BJ (cell line): ENCODE measurements around the gene CBL. TPM values are rescaled to one million over a fixed set of nuclear protein-coding genes. Genes with fewer than 3 reads are reported as not detected.

ENCODE experiments used
- CTCF ChIA-PET: fragments of 350-600 bp; formaldehyde crosslinking; extraction: SDS; loops from one replicate; lab custom pipeline; 2021; ENCODE audit warnings: antibody characterized with exemption, inconsistent platforms; lab: Yijun Ruan, JAX
- POLR2A ChIA-PET: fragments of 300-600 bp; sonication (Branson Sonifier 250); formaldehyde crosslinking; extraction: SDS; loops from one replicate; lab custom pipeline; 2021; ENCODE audit warnings: antibody characterized with exemption; lab: Charles Lee
- DNase-seq: peaks from one replicate; pipeline ENCODE4 v3.0.0-alpha.2; 2011; ENCODE audit warnings: low read depth
- H3K27me3 ChIP-seq: 2 replicates; pipeline ENCODE4 v1.6.0; 2011; ENCODE audit warnings: low read length; ENCODE audit not compliant: control insufficient read depth, insufficient read depth
- H3K36me3 ChIP-seq: 2 replicates; pipeline ENCODE4 v1.5.1; 2011; ENCODE audit warnings: low read length; ENCODE audit not compliant: control insufficient read depth, insufficient read depth
- H3K4me3 ChIP-seq: 2 replicates; pipeline ENCODE4 v1.5.1; 2011; ENCODE audit warnings: low read depth, mild to moderate bottlenecking, control low read depth, low read length
- polyA plus RNA-seq: library from polyadenylated mRNA; depleted of rRNA; stranded (reverse); fragments of >200 nt; gene quantifications from 2 replicates; pipeline ENCODE4 v1.2.3, GENCODE V29; 2011
- TF ChIP-seq, protein P1 (sequence below): IDR thresholded peaks from 2 replicates; pipeline ENCODE4 v1.5.1; 2011; ENCODE audit warnings: low read depth, mild to moderate bottlenecking, control low read depth, inconsistent platforms, low read length, moderate library complexity; ENCODE audit not compliant: insufficient read depth

Gene CBL
- polyA plus RNA-seq, 1 experiment: 9.3 TPM

DNA sequence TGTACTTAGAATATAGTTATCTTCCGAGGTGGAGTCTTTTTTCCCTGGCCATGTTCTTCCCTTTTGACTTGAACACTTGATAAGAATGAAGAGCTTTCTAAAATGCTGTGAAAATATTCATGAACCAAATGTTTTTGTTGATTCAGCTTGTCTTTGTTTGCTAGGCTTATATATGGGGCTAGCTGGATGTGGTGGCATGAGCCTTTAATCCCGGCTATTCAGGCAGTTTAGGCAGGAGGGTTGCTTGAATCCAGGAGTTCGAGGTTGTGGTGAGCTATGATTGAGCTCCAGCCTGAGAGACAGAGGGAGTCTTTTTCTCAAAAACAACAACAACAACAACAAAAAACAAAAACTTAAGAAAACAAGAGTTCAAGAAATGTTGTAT lies 23.1 kb downstream of the CBL start:
- Histone ChIP-seq H3K36me3 (peaks cover 1% of the 10 kb centered on the region; the same call in 1 of the 2 replicates), H3K4me3 (no peak overlapping the region), H3K27me3 (no peaks in the 10 kb centered on the region)
- no peak for DNase-seq
- ChIA-PET POLR2A (no interaction called here), CTCF (interaction anchor here (1.1 to 1.5 kb wide), 2 partner anchors 24 to 32 kb away, joined by 3 to 5 read pairs; partner anchors contain the start of gene CBL)
- TF ChIP-seq, protein P1, sequence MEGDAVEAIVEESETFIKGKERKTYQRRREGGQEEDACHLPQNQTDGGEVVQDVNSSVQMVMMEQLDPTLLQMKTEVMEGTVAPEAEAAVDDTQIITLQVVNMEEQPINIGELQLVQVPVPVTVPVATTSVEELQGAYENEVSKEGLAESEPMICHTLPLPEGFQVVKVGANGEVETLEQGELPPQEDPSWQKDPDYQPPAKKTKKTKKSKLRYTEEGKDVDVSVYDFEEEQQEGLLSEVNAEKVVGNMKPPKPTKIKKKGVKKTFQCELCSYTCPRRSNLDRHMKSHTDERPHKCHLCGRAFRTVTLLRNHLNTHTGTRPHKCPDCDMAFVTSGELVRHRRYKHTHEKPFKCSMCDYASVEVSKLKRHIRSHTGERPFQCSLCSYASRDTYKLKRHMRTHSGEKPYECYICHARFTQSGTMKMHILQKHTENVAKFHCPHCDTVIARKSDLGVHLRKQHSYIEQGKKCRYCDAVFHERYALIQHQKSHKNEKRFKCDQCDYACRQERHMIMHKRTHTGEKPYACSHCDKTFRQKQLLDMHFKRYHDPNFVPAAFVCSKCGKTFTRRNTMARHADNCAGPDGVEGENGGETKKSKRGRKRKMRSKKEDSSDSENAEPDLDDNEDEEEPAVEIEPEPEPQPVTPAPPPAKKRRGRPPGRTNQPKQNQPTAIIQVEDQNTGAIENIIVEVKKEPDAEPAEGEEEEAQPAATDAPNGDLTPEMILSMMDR: no peak

DNA sequence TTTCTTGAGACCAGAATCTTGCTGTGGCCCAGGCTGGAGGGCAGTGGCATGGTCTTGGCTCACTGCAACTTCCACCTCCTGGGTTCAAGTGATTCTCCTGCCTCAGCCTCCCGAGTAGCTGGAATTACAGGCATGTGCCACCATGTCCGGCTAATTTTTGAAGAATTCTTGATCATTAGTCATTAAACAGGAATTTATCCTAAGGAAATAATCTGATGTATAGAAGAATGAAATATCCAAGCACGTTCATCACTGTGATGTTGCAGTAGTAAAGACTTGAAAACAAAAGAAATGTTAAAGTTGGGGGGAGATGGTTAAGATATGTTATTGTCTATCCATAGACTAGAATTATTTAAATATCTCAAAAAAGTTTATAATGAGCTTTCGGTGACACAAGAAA lies 23.6 kb downstream of the CBL start:
- ChIA-PET CTCF (interaction anchor here (1.1 to 1.5 kb wide), 2 partner anchors 24 to 33 kb away, joined by 3 to 5 read pairs; partner anchors contain the start of gene CBL), POLR2A (no interaction called here)
- TF ChIP-seq, protein P1: no peak
- no peak overlapping the region for H3K4me3 ChIP-seq
- no peaks in the 10 kb centered on the region for H3K27me3 ChIP-seq
- DNase-seq: no peak
- H3K36me3 ChIP-seq: peaks cover 1% of the 10 kb centered on the region; the same call in 1 of the 2 replicates

DNA sequence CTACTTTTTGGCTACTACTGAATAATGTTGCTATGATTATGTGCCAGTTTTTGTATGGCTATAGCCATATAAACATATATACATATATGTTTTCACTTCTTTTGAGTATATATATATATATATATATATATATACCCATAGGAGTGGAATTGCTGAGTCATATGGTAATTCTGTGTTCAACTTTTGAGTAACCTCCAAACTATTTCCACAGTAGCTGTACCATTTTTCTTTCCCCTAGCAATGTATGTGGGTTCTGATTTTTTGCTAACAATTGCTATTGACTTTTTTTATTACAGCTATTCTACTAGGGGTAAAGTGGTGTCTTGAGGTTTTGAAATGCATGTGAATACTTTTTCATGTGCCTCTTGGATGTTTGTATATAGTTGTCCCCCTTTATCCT lies 30.4 kb downstream of the CBL start:
- TF ChIP-seq, protein P1: no peak
- POLR2A ChIA-PET: no interaction called here
- Histone ChIP-seq H3K36me3 (no peaks in the 10 kb centered on the region; the same call in 1 of the 2 replicates), H3K27me3 (no peaks in the 10 kb centered on the region), H3K4me3 (no peak overlapping the region)
- no peak for DNase-seq
- CTCF ChIA-PET: interaction anchor here (1.1 to 2.4 kb wide), 4 partner anchors 9 to 134 kb away, joined by 3 to 7 read pairs (median 4); no protein-coding TSS in a partner anchor

DNA sequence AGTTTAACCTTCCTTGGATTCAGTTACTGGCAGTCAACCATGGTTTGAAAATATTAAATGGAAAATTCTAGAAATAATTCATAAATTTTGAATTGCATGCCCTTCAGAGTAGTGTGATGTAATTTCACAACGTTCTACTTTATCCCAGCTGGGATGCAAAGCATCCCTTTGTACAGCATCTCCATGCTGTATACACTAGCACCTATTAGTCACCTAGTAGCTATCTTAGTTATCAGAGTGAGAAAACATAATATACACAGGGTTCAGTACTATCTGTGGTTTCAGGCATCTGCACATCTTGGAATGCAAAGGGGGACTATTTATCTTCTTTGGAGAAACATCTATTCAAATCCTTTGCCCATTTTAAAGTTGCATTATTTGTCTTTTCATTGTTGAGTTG lies 30.8 kb downstream of the CBL start:
- TF ChIP-seq, protein P1: no peak
- Histone ChIP-seq H3K36me3 (no peaks in the 10 kb centered on the region; the same call in 1 of the 2 replicates), H3K4me3 (no peak overlapping the region), H3K27me3 (no peaks in the 10 kb centered on the region)
- ChIA-PET CTCF (interaction anchor here (1.1 to 2.4 kb wide), 4 partner anchors 8 to 134 kb away, joined by 3 to 7 read pairs (median 4); no protein-coding TSS in a partner anchor), POLR2A (no interaction called here)
- DNase-seq: no peak

DNA sequence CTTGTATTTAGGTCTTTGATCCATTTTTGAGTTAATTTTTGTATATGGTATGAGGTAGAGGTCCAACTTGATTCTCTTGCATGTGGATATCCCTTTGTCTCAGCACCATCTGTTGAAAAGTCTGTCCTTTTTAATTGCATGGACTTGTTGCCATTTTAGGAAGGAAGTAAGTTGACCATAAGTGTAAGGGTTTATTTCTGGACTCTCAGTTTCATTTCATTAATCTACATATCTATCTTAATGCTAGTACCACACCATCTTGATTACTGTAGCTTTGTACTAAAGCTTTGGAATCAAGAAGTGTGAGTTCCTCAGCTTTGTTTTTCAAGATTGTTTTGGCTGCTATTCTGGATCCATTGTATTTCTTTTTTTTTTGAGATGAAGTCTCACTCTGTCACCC lies 31.4 kb downstream of the CBL start:
- no peak overlapping the region for H3K4me3 ChIP-seq
- TF ChIP-seq, protein P1: no peak
- ChIA-PET CTCF (interaction anchor here (0.6 to 2.4 kb wide), 4 partner anchors 11 to 135 kb away, joined by 3 to 7 read pairs (median 4); no protein-coding TSS in a partner anchor), POLR2A (no interaction called here)
- no peaks in the 10 kb centered on the region for H3K27me3 ChIP-seq
- no peaks in the 10 kb centered on the region; the same call in 1 of the 2 replicates for H3K36me3 ChIP-seq
- DNase-seq: no peak
